Stimulated activated CD8-positive, alpha-beta memory T cell treated with anti-CD3 and anti-CD28 coated beads, Interleukin-7, amount 100 ng/mL, for 48 hours (primary cell): ENCODE data around the gene GALK1.

Experiments used
- DNase-seq, 2 donors: peaks; one replicate each; pipeline ENCODE4 v3.0.0-alpha.2; 2020; ENCODE audit warnings: low read depth in 1 of 2; ENCODE audit errors: extremely low read depth in 1 of 2

Gene GALK1

DNA sequence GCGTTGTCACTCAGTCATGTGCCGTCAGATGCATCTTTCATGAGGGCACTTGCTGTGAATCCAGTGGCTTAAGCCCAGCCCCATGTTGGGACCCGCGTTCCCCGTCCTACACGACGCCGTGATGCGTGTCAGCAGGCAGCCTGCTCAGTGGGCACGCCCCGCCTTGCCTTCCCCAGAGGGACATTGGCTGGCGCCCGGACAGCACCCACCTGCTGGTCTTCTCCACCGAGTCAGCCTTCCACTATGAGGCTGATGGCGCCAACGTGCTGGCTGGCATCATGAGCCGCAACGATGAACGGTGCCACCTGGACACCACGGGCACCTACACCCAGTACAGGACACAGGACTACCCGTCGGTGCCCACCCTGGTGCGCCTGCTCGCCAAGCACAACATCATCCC lies 34.9 kb downstream of the GALK1 start:
- no peak for DNase-seq

DNA sequence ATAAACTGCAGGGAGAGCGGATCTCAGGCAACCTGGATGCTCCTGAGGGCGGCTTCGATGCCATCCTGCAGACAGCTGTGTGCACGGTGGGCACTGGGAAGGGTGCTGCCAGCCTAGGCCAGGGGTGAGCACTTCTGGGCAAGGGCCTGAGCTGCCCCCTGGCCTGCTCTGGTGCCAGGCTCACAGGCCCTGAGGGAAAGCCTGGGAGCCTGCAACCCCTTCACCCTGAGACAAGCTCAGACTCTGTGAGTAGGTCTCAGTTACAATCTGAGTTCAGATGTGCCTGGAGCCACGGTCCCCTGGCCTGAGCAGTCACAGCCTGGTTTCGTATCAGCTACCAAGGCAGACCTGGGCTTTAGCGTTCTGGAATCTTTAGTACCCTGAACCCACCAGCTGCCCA lies 35.6 kb downstream of the GALK1 start:
- no peak for DNase-seq

DNA sequence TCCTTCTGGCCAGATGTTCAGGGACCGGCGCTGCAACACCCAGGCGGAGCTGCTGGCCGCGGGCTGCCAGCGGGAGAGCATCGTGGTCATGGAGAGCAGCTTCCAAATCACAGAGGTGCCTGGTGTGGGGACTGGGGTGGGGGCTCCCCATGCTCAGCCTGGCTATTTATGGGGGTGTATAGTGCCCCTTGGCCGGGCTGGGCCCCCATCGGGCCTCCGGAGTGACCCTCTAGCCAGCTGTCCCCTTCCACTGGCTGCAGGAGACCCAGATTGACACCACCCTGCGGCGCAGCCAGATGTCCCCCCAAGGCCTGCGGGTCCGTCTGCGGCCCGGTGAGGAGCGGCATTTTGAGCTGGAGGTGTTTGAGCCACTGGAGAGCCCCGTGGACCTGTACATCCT lies 37.6 kb downstream of the GALK1 start:
- DNase-seq: no peak

DNA sequence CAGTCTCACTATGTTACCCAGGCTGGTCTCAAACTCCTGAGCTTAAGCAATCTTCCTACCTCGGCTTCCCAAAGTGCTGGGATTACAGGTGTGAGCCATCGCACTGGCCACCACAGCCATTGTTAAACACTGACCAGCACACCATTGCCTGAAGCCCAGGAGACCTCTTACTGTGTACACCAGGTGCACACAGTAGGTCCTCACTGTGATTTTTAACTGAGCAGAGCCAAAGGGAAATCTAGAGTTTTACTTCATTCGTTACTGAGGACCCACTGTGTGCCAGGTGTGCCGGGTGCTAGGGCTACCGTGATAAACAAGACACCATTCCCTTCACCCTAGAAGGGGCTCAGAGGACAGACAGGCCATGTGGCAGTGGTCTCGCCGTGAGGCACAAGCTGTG lies 39.5 kb downstream of the GALK1 start:
- DNase-seq: no peak

DNA sequence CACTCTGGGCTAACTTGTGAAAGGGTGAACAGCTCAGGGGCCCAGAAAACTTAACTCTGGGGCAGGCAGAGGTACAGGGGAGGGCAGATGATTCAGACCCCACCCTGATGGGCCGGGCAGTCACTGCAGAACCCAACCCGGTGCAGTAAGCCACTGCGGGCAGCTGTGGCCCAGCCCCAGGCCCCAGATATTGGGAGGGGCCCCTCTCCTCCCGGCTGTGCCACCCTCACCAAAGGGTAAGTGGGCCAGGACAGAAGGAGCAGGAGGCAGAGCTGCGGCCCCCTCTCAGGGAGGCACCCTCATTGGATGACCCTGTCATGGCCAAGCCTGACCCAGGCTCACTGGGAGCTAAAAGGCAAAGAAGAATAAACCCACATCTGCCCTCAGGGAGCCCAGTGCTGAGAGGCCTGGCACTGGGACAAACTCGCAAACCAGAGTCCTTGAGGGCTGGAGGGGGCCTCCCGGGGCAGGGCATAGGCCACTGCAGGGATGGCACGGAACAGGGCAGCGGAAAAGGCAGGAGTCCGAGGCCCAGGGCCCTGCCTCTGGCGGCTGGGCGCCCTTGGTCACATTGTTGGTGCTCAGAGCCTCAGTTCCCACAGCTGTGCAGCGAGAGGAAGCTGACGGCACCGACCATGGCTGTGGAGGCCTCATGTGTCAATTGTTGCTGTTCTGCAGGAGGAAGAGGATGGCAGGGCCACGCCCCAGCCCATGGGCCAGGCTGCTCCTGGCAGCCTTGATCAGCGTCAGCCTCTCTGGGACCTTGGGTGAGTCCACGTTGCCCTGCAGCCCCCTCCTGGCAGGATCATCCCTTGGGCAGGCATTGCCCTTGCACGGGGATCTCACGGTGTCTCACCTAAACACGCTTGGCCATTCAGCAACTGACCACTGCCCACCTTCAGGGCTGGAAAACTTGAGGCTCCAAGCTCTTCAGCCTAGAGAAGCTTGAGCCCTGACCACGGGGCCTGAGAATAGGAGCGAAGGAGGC lies 40.7 kb downstream of the GALK1 start:
- no peak for DNase-seq

DNA sequence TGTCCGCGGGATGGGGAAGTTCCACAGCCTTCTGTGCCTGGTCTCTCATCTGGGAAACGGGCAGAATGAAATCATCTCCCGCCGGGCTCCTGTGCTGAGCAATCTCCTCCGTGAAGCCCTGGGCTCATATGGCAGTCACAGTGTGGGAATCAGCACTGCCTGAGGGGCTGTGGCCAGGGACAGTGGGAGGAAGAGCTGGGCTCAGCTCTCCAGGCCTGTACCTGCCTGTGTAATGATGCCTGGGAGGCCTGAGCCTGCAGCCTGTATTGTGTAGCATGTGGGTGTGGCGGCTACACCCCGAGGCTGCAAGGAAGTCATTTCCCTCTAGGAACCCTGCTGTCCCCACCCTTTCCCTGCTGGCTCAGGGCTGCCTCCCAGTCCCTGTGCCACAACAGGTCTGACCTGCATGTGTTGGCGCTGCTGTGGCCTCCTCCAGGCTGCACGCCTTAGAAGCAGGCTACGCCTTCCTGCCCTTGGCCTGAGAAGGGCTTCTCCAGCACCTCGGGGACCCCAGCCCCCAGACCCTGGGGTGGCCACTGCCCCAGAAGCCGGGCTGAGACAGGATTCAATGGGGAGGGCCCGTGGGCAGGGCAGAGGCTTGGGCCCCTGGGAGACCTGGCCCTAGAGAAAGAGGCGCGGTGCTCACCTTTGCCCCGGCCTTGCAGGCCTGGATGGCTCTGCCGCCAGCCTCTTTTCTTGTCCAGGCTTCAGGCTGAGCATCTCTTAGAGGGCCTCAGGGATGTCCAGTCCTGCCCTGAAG lies 41.6 kb downstream of the GALK1 start:
- DNase-seq: no peak

DNA sequence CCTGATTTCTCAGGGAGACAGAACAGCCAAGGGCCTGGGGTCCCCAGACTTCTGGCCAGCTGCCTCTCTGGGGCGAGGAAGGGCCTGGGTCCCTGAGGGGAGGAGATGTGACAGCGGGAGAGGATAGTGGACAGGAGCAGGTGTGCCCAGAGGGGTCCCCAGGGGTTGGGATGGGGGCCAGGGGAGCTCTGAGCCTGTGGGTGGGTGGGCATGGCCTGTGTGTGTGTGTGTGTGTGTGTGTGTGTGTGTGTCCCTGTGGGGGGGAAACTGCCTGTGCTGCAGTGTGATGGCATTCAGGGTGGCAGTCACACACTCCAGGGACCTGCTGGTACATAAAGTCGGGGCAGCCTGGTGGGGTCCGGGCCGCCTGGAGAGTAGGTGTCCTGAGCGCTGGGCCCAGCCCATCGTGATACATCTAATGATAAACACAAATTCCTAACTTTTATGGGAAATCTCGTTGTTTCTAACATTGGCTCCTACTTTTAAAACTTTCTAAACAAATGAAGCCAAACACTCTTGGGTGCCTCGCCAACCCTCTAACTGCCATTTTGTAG lies 42.4 kb downstream of the GALK1 start:
- DNase-seq: no peak

DNA sequence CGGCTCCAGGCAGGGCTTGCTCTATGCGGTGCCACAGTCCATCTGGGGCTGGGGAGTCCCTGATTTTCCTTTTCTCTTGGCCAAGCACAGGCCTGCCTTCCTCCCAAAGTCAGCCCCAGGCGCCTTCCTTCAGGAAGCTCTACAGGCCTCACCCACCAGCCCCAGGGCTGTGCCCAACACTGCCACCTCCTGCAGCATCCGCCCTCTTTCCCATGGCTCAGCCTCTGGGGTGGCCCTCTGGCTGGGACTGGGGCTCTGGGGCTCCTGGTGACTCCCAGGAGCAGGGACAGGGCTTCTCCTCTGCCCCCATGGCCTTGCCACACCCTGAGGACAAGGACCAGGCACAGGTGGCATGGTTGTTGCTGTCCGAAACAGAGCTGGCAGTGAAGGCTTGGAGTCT lies 42.9 kb downstream of the GALK1 start:
- no peak for DNase-seq

DNA sequence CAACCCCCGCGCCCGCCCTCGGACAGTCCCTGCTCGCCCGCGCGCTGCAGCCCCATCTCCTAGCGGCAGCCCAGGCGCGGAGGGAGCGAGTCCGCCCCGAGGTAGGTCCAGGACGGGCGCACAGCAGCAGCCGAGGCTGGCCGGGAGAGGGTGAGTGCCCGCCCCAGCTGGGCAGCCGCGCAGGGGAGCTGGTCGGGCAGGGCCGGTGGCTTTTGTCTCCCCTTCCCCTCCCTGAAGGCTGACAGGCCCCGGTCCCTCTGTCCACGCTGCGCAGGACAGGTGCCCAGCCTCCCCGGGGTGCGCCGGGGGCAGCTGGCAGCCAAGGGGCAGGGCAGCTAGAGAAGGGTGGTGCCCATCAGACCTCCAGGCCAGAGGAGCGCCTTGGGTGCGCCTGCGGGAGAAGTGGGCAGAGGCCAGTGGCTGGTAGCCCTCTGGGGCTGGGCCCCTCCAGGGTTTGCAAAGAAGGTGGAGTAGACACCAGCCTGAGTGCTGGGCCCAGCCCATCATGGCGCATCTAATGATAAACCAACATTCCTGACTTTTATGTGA lies 43.5 kb downstream of the GALK1 start:
- no peak for DNase-seq

DNA sequence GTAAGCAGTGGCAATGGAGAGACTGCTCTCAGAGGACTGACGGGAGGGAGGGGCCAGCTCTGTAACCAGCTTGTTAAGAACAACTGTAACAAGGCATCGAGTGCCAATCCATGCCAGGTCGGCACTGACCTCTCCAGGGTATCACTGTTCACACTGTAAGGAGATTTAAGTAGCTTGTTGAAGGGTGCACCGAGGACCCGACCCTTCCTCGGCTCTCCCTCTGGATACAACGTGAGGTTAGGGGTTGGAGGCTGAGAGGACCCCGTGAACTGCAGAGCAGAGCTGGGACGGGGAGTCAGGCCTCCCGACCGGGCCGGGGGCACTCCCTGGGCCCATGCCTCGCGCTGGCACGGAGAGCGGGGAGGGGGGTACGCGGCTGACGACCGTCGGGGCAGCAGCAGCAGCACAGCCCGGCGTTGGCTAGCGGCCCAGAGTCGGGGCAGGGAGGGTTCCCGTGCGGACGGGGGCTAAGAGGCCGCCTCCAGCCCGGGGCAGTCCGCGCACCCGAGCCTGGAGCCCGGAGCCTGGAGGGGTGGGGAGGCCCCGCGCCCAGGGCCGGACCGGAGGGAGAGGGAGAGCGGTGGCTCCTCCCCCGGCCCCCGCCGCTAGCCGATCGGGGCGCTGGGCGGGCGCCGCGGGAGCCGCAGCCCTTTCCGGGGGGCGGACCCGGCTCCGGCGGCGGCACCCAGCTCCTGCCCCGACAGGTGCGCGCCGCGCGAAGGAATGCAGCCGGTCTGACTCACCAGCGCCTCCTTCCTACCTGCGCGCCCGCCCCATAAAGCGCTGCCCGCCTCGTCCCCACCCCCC lies 44.1 kb downstream of the GALK1 start, which contains the start of gene ITGB4:
Gene ITGB4 (plus strand): TSS at position 804 of the 807 bp plus-strand sequence. CDS start 3,245 bp downstream, outside the sequence.
- peak; percentile 17 to 22 for DNase-seq

DNA sequence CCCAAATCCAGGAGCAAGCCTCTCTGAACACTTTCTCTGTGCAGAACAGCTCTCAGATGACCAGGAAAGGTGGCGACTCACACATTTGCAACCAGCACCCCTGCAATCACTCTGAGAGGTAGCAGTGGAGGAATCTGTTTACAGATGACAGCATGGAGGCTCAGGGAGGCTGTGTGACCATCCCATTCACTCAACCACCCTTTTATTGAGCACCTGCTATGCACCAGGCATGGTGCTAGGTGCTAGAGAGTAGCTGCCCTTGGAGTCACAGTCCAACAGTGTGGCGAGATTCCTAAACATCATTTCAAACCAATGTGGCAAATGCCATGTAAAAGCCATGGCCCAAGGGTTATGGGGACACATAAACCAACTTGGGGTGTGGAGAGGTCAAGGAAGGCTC lies 45.3 kb downstream of the GALK1 start:
- DNase-seq: no peak

DNA sequence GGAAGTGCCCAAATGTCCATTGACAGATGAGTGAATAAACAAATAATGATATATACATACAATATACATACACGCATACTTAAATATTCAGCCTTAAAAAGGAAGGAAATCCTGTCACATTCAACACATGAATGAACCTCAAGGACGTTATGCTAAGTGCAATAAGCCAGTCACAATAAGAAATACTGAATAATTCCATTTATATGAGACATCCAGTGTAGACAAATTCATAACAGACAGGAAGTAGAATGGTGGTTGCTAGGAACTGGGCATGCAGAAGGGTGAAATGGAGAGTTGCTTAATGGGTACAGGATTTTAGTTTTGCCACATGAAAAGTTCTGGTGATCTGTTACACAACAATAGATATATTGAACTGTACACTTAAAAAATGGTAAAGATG lies 52.5 kb downstream of the GALK1 start:
- no peak for DNase-seq
